Lower leg skin (tissue), 3 donors: ENCODE measurements around the gene MBOAT7.

ENCODE experiments used
- POLR2A ChIP-seq, 2 donors: fragments of 450-650 bp; IDR thresholded peaks; one replicate each; pipeline ENCODE4 v1.6.1; 2016 to 2017; ENCODE audit warnings: antibody characterized with exemption in 2 of 2, mild to moderate bottlenecking in 1 of 2, moderate library complexity in 1 of 2
- TF ChIP-seq, protein P1 (sequence below), 3 donors: fragments of 450-650 bp; IDR thresholded peaks; one replicate each; pipeline ENCODE4 v1.5.1; 2016; ENCODE audit warnings: antibody characterized with exemption in 3 of 3, mild to moderate bottlenecking in 3 of 3, moderate library complexity in 2 of 3

- TF ChIP-seq, protein P1, sequence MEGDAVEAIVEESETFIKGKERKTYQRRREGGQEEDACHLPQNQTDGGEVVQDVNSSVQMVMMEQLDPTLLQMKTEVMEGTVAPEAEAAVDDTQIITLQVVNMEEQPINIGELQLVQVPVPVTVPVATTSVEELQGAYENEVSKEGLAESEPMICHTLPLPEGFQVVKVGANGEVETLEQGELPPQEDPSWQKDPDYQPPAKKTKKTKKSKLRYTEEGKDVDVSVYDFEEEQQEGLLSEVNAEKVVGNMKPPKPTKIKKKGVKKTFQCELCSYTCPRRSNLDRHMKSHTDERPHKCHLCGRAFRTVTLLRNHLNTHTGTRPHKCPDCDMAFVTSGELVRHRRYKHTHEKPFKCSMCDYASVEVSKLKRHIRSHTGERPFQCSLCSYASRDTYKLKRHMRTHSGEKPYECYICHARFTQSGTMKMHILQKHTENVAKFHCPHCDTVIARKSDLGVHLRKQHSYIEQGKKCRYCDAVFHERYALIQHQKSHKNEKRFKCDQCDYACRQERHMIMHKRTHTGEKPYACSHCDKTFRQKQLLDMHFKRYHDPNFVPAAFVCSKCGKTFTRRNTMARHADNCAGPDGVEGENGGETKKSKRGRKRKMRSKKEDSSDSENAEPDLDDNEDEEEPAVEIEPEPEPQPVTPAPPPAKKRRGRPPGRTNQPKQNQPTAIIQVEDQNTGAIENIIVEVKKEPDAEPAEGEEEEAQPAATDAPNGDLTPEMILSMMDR (IDR thresholded peaks at IDR 0.05), result no peak
- no peak for TF ChIP-seq POLR2A (IDR thresholded peaks at IDR 0.05)
These were observed 41.2 kb downstream of the MBOAT7 start for GRCh38 chr19:54148158-54148557.
